ENCODE measurements around the gene ICAM4.

Gene ICAM4

GRCh38 chr19:10295847-10296591, 9.3 kb downstream of the ICAM4 start:
- Mint-ChIP-seq H3K4me3 (peak overlapping the region; percentile 80), H3K27me3 (peaks cover 27% of the 10 kb centered on the region), H3K4me1 (peaks cover 30% of the 10 kb centered on the region), H3K27ac (ENCODE audit: low read depth) (peak overlapping the region; percentile 66), H3K9me3 (no peaks in the 10 kb centered on the region), H3K36me3 (ENCODE audit: insufficient read depth) (peaks cover 11% of the 10 kb centered on the region)
- DNase-seq (ENCODE audit: low spot score in 2 of 2) (no peak), ATAC-seq (replicated peaks; ENCODE audit: extremely low read depth, poor library complexity, severe bottlenecking) (no peak)

- no peaks in the 10 kb centered on the region for H3K9me3 Mint-ChIP-seq
- H3K27me3 Mint-ChIP-seq, result no peaks in the 10 kb centered on the region
- ATAC-seq (replicated peaks; ENCODE audit: extremely low read depth, poor library complexity, severe bottlenecking) (no peak), DNase-seq (ENCODE audit: low spot score in 2 of 2) (no peak)
- H3K27ac Mint-ChIP-seq (ENCODE audit: low read depth), result no peak overlapping the region
- H3K36me3 Mint-ChIP-seq (ENCODE audit: insufficient read depth), result peaks cover 4% of the 10 kb centered on the region
- H3K4me1 Mint-ChIP-seq, result peaks cover 8% of the 10 kb centered on the region
- H3K4me3 Mint-ChIP-seq, result no peak overlapping the region
These were observed 13.0 kb downstream of the ICAM4 start for GRCh38 chr19:10299545-10300458.

- H3K27ac Mint-ChIP-seq (ENCODE audit: low read depth), result no peak overlapping the region
- H3K27me3 Mint-ChIP-seq, result no peaks in the 10 kb centered on the region
- no peak for DNase-seq (ENCODE audit: low spot score in 2 of 2)
- ATAC-seq (replicated peaks; ENCODE audit: extremely low read depth, poor library complexity, severe bottlenecking), result no peak
- peaks cover 4% of the 10 kb centered on the region for H3K36me3 Mint-ChIP-seq (ENCODE audit: insufficient read depth)
- no peak overlapping the region for H3K4me3 Mint-ChIP-seq
- H3K9me3 Mint-ChIP-seq, result no peaks in the 10 kb centered on the region
- H3K4me1 Mint-ChIP-seq, result no peaks in the 10 kb centered on the region
These were observed 18.5 kb downstream of the ICAM4 start for GRCh38 chr19:10305139-10305806.

GRCh38 chr19:10306327-10306726, 19.6 kb downstream of the ICAM4 start:
- no peaks in the 10 kb centered on the region for H3K4me1 Mint-ChIP-seq

GRCh38 chr19:10309423-10309822, 22.7 kb downstream of the ICAM4 start, which contains the start of gene ZGLP1:
ZGLP1 (minus strand) TSS chr19:10309815.
- no peak for ATAC-seq (replicated peaks; ENCODE audit: extremely low read depth, poor library complexity, severe bottlenecking)
- H3K36me3 Mint-ChIP-seq (ENCODE audit: insufficient read depth), result peaks cover 4% of the 10 kb centered on the region
- H3K9me3 Mint-ChIP-seq, result no peaks in the 10 kb centered on the region

More at GRCh38 chr19:10306327-10306726, 19.6 kb downstream of the ICAM4 start:
- no peak for DNase-seq (ENCODE audit: low spot score in 2 of 2)
- no peak for ATAC-seq (replicated peaks; ENCODE audit: extremely low read depth, poor library complexity, severe bottlenecking)
- Mint-ChIP-seq H3K27ac (ENCODE audit: low read depth) (no peak overlapping the region), H3K36me3 (ENCODE audit: insufficient read depth) (peaks cover 3% of the 10 kb centered on the region), H3K4me3 (no peak overlapping the region), H3K27me3 (no peaks in the 10 kb centered on the region), H3K9me3 (no peaks in the 10 kb centered on the region)

GRCh38 chr19:10315335-10316214, 28.8 kb downstream of the ICAM4 start, which contains the start of gene FDX2:
FDX2 (minus strand) TSS chr19:10316015; CDS start chr19:10315996, 19 bp downstream.
- no peaks in the 10 kb centered on the region for H3K9me3 Mint-ChIP-seq
- no peaks in the 10 kb centered on the region for H3K27me3 Mint-ChIP-seq
- DNase-seq (ENCODE audit: low spot score in 2 of 2) (peak; percentile 74 to 83), ATAC-seq (replicated peaks; ENCODE audit: extremely low read depth, poor library complexity, severe bottlenecking) (peak; percentile 85)
- H3K4me3 Mint-ChIP-seq, result peak within 1 kb of the TSS; percentile 83
- peaks cover 22% of the 10 kb centered on the region for H3K4me1 Mint-ChIP-seq
- H3K27ac Mint-ChIP-seq (ENCODE audit: low read depth), result peak within 1 kb of the TSS; percentile 72
- peaks cover 26% of the 10 kb centered on the region for H3K36me3 Mint-ChIP-seq (ENCODE audit: insufficient read depth)

More at GRCh38 chr19:10309423-10309822, 22.7 kb downstream of the ICAM4 start, which contains the start of gene ZGLP1:
- Mint-ChIP-seq H3K4me3 (no peak within 1 kb of the TSS), H3K27me3 (no peaks in the 10 kb centered on the region), H3K27ac (ENCODE audit: low read depth) (no peak within 1 kb of the TSS), H3K4me1 (peaks cover 3% of the 10 kb centered on the region)
- no peak for DNase-seq (ENCODE audit: low spot score in 2 of 2)

- Mint-ChIP-seq H3K27ac (ENCODE audit: low read depth) (peak overlapping the region; percentile 72), H3K36me3 (ENCODE audit: insufficient read depth) (peaks cover 26% of the 10 kb centered on the region), H3K4me3 (peak overlapping the region; percentile 83), H3K4me1 (peaks cover 22% of the 10 kb centered on the region), H3K27me3 (no peaks in the 10 kb centered on the region), H3K9me3 (no peaks in the 10 kb centered on the region)
- ATAC-seq (replicated peaks; ENCODE audit: extremely low read depth, poor library complexity, severe bottlenecking) (no peak), DNase-seq (ENCODE audit: low spot score in 2 of 2) (no peak)
These were observed 29.7 kb downstream of the ICAM4 start for GRCh38 chr19:10316229-10317044.

GRCh38 chr19:10317045-10317856, 30.5 kb downstream of the ICAM4 start:
- DNase-seq (ENCODE audit: low spot score in 2 of 2) (no peak), ATAC-seq (replicated peaks; ENCODE audit: extremely low read depth, poor library complexity, severe bottlenecking) (no peak)
- no peaks in the 10 kb centered on the region for H3K27me3 Mint-ChIP-seq
- no peak overlapping the region for H3K4me3 Mint-ChIP-seq
- no peaks in the 10 kb centered on the region for H3K9me3 Mint-ChIP-seq
- H3K27ac Mint-ChIP-seq (ENCODE audit: low read depth), result no peak overlapping the region
- H3K4me1 Mint-ChIP-seq, result peaks cover 22% of the 10 kb centered on the region
- H3K36me3 Mint-ChIP-seq (ENCODE audit: insufficient read depth), result peaks cover 26% of the 10 kb centered on the region

- ATAC-seq (replicated peaks; ENCODE audit: extremely low read depth, poor library complexity, severe bottlenecking), result no peak
- H3K4me1 Mint-ChIP-seq, result peaks cover 22% of the 10 kb centered on the region
- peaks cover 26% of the 10 kb centered on the region for H3K36me3 Mint-ChIP-seq (ENCODE audit: insufficient read depth)
- H3K27me3 Mint-ChIP-seq, result no peaks in the 10 kb centered on the region
- no peak overlapping the region for H3K4me3 Mint-ChIP-seq
- no peaks in the 10 kb centered on the region for H3K9me3 Mint-ChIP-seq
- no peak overlapping the region for H3K27ac Mint-ChIP-seq (ENCODE audit: low read depth)
- DNase-seq (ENCODE audit: low spot score in 2 of 2), result no peak
These were observed 31.2 kb downstream of the ICAM4 start for GRCh38 chr19:10317857-10318462.
